CD8-positive, alpha-beta memory T cell (primary cell): ENCODE data around the gene DHRS7B. TPM values are rescaled to one million over a fixed set of nuclear protein-coding genes. Genes with fewer than 3 reads are reported as not detected.
"Not testable (repeated sequence)": the region's sequence is repeated elsewhere in the genome, so short reads cannot be mapped to it uniquely, and the experiment has no call there.

Experiments used
- CTCF ChIA-PET: fragments of 350-600 bp; sonication (Branson Sonifier 250); formaldehyde crosslinking; loops from one replicate; lab custom pipeline; 2021; ENCODE audit warnings: antibody characterized with exemption; lab: Charles Lee
- POLR2A ChIA-PET: fragments of 350-600 bp; sonication (Branson Sonifier 250); formaldehyde crosslinking; loops from one replicate; lab custom pipeline; 2021; ENCODE audit warnings: antibody characterized with exemption; lab: Charles Lee
- DNase-seq, 5 donors: peaks; one replicate each; pipeline versions ENCODE4 v3.0.0 to v3.0.0-alpha.2; 2020 to 2022; ENCODE audit warnings: mixed read lengths in 1 of 5
- H3K27ac ChIP-seq: one replicate; pipeline ENCODE4 v1.7.0; 2013; ENCODE audit warnings: low read depth, mild to moderate bottlenecking, low read length, moderate library complexity
- H3K27me3 ChIP-seq: 2 replicates; pipeline ENCODE4 v1.7.0; 2013; ENCODE audit warnings: low read length, mild to moderate bottlenecking; ENCODE audit not compliant: insufficient read depth, poor library complexity, severe bottlenecking
- H3K36me3 ChIP-seq: 2 replicates; pipeline ENCODE4 v1.7.0; 2013; ENCODE audit warnings: mild to moderate bottlenecking, low read length, moderate library complexity; ENCODE audit not compliant: insufficient read depth
- H3K4me1 ChIP-seq: 2 replicates; pipeline ENCODE4 v1.7.0; 2013; ENCODE audit warnings: mild to moderate bottlenecking, low read length, moderate library complexity; ENCODE audit not compliant: insufficient read depth
- H3K4me3 ChIP-seq: 2 replicates; pipeline ENCODE4 v1.7.0; 2013; ENCODE audit warnings: mild to moderate bottlenecking, low read length
- H3K9me3 ChIP-seq: 2 replicates; pipeline ENCODE4 v1.7.0; 2013; ENCODE audit warnings: mild to moderate bottlenecking, low read length
- H3K27ac Mint-ChIP-seq, 8 donors: one replicate each; pipeline ENCODE4 v1.8.0; 2020 to 2021; ENCODE audit warnings: mixed read lengths in 8 of 8, mild to moderate bottlenecking in 6 of 8, inconsistent platforms in 3 of 8, moderate library complexity in 3 of 8
- H3K27me3 Mint-ChIP-seq, 2 donors: one replicate each; pipeline ENCODE4 v1.8.0; 2020 to 2021; ENCODE audit warnings: mixed read lengths in 2 of 2, mild to moderate bottlenecking in 1 of 2, moderate library complexity in 1 of 2
- H3K36me3 Mint-ChIP-seq, 3 donors: one replicate each; pipeline ENCODE4 v1.8.0; 2020 to 2021; ENCODE audit warnings: mixed read lengths in 3 of 3, inconsistent platforms in 1 of 3, mild to moderate bottlenecking in 1 of 3
- H3K4me1 Mint-ChIP-seq, 3 donors: one replicate each; pipeline ENCODE4 v1.8.0; 2020 to 2021; ENCODE audit warnings: mixed read lengths in 3 of 3, inconsistent platforms in 1 of 3, mild to moderate bottlenecking in 1 of 3
- H3K4me3 Mint-ChIP-seq, 7 donors: one replicate each; pipeline ENCODE4 v1.8.0; 2020 to 2021; ENCODE audit warnings: mixed read lengths in 7 of 7, mild to moderate bottlenecking in 6 of 7, moderate library complexity in 4 of 7, inconsistent platforms in 2 of 7
- H3K9me3 Mint-ChIP-seq, 5 donors: one replicate each; pipeline ENCODE4 v1.8.0; 2020 to 2022; ENCODE audit warnings: mixed read lengths in 5 of 5, mild to moderate bottlenecking in 3 of 5, moderate library complexity in 2 of 5, inconsistent platforms in 1 of 5
- polyA plus RNA-seq: library from polyadenylated mRNA; unstranded; fragments of 300-500 nt; fragmentation: Illumina TruSeq; gene quantifications from one replicate; pipeline ENCODE4 v1.2.3, GENCODE V29; 2021
- total RNA-seq, 2 experiments: library from RNA; stranded (reverse); gene quantifications; one replicate each; pipeline ENCODE4 v1.2.3, GENCODE V29; 2021

Gene DHRS7B
- total and polyA plus RNA-seq, 3 experiments from 2014 or later = 9.0 to 27.5 (median 25.7) TPM

DNA sequence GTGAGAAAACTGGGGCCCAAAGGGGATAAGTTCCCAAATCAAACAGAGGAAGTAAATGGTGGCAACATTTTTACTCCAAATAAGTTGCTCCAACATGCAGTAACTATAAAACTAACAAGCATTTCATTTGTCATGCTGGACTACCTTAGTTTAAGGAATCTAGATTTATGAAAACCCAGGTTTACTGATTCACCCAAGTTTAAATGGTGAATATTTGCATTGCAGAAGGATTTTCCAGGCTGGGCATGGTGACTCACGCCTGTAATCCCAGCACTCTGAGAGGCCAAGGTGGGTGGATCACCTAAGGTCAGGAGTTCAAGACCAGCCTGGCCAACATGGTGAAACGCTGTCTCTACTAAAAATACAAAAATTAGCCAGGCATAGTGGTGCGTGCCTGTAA lies 17.5 kb downstream of the DHRS7B start:
- H3K27me3 ChIP-seq, H3K27ac Mint-ChIP-seq, H3K27me3 Mint-ChIP-seq, H3K9me3 Mint-ChIP-seq, H3K4me3 Mint-ChIP-seq, H3K27ac ChIP-seq, H3K4me1 ChIP-seq, DNase-seq, H3K36me3 ChIP-seq, CTCF ChIA-PET, POLR2A ChIA-PET, H3K4me3 ChIP-seq, H3K9me3 ChIP-seq, H3K4me1 Mint-ChIP-seq: not testable (repeated sequence)
- H3K36me3 Mint-ChIP-seq = peaks cover 18 to 25% (median 22%) of the 10 kb centered on the region in 3 donors

DNA sequence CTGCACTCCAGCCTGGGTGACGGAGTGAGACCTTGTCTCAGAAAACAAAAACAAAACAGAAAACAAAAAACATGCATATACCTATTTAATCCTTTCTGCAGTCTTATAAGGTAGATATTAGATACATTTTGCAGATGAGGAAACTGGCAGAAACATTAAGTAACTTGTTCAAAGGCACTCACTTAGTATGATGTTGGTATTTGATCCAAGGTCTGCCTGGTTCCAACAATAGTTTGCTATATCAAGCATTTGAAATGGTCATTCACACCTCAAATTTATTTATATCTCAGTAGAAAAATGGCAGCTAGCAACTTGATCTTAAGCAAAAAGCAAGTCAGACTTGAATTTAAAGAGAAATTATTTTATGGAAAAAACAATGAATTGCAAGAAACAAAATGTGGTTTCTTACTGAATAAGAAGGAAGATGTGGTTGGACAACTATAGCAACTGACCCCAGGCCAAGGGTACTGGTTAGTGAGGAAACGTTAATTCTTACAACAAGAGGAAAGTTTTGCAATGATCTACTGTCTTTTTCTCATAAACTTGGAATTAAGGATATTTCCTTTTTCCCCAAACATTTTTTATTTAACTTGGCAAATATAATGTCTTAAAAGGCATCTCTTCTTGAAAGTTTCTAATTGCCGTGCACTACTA lies 19.7 kb downstream of the DHRS7B start:
- CTCF ChIA-PET = interaction anchor here (1.3 kb wide), 1 partner anchor 27 kb away, joined by 3 read pairs; no protein-coding TSS in a partner anchor
- no peak overlapping the region for H3K27ac Mint-ChIP-seq

DNA sequence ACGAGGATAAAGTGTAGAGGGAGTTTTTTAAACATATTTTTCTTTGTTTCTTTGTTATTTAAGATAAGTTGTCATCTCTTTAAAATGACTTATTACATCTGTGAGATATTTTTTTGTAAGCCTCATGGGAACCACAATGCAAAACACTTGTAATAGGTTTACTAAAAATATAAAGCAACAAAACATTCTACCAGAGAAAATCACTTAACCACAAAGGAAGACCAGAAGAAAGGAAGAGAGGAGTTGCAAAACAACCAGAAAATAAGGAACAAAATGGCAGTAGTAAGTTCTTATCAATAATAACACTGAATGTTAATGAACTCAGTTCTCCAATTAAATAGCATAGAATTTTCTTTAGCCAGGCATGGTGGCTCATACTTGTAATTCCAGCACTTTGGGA lies 22.9 kb downstream of the DHRS7B start:
- ChIA-PET POLR2A (no interaction called here), CTCF (no interaction called here)
- no peaks in the 10 kb centered on the region for H3K27me3 Mint-ChIP-seq
- Histone ChIP-seq H3K36me3 (no peaks in the 10 kb centered on the region), H3K27me3 (no peaks in the 10 kb centered on the region), H3K9me3 (no peaks in the 10 kb centered on the region), H3K4me1 (no peaks in the 10 kb centered on the region), H3K4me3 (no peak overlapping the region), H3K27ac (no peak overlapping the region)
- peaks cover 10 to 53% (median 16%) of the 10 kb centered on the region in 3 donors for H3K36me3 Mint-ChIP-seq
- peaks cover 9 to 27% (median 19%) of the 10 kb centered on the region in 5 donors for H3K9me3 Mint-ChIP-seq
- no peak overlapping the region for H3K4me3 Mint-ChIP-seq
- no peak overlapping the region for H3K27ac Mint-ChIP-seq
- DNase-seq = no peak
- H3K4me1 Mint-ChIP-seq = peaks cover 0 to 5% (median 3%) of the 10 kb centered on the region in 3 donors

More for the DNA sequence above, 19.7 kb downstream of the DHRS7B start:
- Histone ChIP-seq H3K27ac (no peak overlapping the region), H3K4me1 (no peaks in the 10 kb centered on the region), H3K36me3 (peaks cover 6% of the 10 kb centered on the region), H3K27me3 (no peaks in the 10 kb centered on the region), H3K4me3 (no peak overlapping the region), H3K9me3 (no peaks in the 10 kb centered on the region)
- Mint-ChIP-seq H3K36me3 (peaks cover 18 to 32% (median 25%) of the 10 kb centered on the region in 3 donors), H3K27me3 (no peaks in the 10 kb centered on the region), H3K4me3 (no peak overlapping the region), H3K9me3 (peaks cover 5 to 10% (median 9%) of the 10 kb centered on the region in 5 donors), H3K4me1 (peaks cover 0 to 5% (median 3%) of the 10 kb centered on the region in 3 donors)
- DNase-seq = no peak
- POLR2A ChIA-PET = no interaction called here

DNA sequence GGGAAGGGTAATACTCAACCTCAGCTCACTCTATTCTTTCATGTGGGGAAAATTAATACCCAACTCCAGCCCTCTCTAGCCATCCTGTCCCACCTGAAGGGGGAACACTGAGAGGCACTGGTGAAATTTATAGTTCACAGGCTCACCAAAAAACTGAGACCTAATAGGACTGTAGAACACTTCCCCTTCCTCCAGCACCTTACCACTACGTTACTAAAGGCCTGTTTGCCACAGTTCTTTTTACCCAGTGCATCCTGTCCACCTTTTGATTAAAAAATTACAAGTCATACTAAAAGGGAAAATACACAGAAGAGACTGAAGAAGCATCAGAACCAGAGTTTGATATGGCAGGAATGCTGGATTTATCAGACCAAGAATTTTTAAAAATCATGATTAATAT lies 26.0 kb downstream of the DHRS7B start:
- H3K9me3 ChIP-seq = no peaks in the 10 kb centered on the region
- ChIA-PET POLR2A (no interaction called here), CTCF (no interaction called here)
- no peak overlapping the region for H3K27ac ChIP-seq
- no peaks in the 10 kb centered on the region for H3K27me3 Mint-ChIP-seq
- no peaks in the 10 kb centered on the region for H3K4me1 ChIP-seq
- no peaks in the 10 kb centered on the region for H3K27me3 ChIP-seq
- H3K9me3 Mint-ChIP-seq = peaks cover 16 to 40% (median 19%) of the 10 kb centered on the region in 5 donors
- H3K36me3 Mint-ChIP-seq = peaks cover 3 to 41% (median 3%) of the 10 kb centered on the region in 3 donors
- H3K36me3 ChIP-seq = no peaks in the 10 kb centered on the region
- no peak for DNase-seq
- H3K4me1 Mint-ChIP-seq = peaks cover 0 to 13% (median 3%) of the 10 kb centered on the region in 3 donors
- H3K4me3 Mint-ChIP-seq = no peak overlapping the region
- H3K27ac Mint-ChIP-seq = no peak overlapping the region
- H3K4me3 ChIP-seq = no peak overlapping the region

DNA sequence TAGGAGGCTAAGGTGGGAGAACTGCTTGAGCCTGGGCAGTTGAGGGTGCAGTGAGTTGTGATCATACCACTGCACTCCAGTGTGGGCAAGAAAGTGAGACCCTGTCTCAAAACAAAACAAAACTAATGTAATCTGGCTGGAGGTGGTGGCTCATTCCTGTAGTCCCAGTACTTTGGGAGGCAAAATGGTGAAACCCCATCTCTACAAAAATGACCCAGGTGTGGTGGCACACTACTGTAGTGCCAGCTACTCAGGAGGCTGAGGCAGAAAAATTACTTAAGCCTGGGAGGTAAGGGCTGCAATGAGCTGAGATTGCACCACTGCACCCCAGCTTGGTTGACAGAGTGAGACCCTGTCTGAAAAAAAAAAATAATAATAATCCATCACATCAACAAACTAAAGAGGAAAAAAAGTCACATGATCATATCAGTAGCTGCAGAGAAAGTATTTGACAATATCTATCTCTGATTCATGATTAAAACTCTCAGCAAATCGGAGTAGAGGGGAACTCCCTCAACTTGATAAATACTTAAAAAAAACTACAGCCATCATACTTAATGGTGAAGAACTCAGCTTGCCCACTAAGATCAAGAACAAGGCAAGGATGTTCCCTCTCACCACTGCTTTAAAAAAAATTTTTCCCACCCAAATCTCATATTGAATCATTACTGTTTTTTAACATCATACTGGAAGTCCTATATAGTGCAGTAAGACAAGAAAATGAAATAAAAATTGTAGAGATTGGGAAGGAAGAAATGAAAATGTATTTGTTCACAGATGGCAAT lies 31.0 kb downstream of the DHRS7B start:
- ChIA-PET POLR2A (no interaction called here), CTCF (no interaction called here)
- no peaks in the 10 kb centered on the region for H3K36me3 ChIP-seq

DNA sequence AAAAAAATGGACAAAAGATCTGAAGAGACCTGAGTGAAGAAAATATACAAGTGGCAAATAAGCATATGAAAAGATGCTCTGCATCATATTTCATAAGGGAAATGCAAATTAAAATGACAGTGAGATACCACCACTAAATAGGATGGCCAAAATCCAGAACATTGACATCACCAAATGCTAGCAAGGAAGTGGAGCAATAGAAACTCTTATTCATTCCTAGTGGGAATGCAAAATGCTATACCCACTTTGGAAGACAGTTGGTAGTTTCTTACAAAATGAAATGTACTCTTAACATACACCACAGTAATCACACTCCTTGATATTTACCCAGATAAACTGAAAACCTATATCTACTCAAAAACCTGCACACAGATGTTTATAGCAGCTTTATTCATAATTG lies 33.6 kb downstream of the DHRS7B start:
- peaks cover 0 to 5% (median 0%) of the 10 kb centered on the region in 5 donors for H3K9me3 Mint-ChIP-seq
- DNase-seq = no peak
- H3K36me3 Mint-ChIP-seq = peaks cover 0 to 3% (median 0%) of the 10 kb centered on the region in 3 donors
- POLR2A ChIA-PET = no interaction called here
- H3K36me3 ChIP-seq = no peaks in the 10 kb centered on the region
- H3K9me3 ChIP-seq = no peaks in the 10 kb centered on the region
- no peaks in the 10 kb centered on the region for H3K27me3 Mint-ChIP-seq
- no peak overlapping the region for H3K4me3 Mint-ChIP-seq
- no peaks in the 10 kb centered on the region for H3K4me1 ChIP-seq
- CTCF ChIA-PET = no interaction called here
- no peak overlapping the region for H3K4me3 ChIP-seq
- H3K27me3 ChIP-seq = no peaks in the 10 kb centered on the region
- peaks cover 0 to 14% (median 10%) of the 10 kb centered on the region in 3 donors for H3K4me1 Mint-ChIP-seq
- no peak overlapping the region for H3K27ac Mint-ChIP-seq
- no peak overlapping the region for H3K27ac ChIP-seq

More for the DNA sequence above, 31.0 kb downstream of the DHRS7B start:
- Mint-ChIP-seq H3K27me3 (no peaks in the 10 kb centered on the region), H3K36me3 (peaks cover 0 to 12% (median 0%) of the 10 kb centered on the region in 3 donors), H3K9me3 (peaks cover 8 to 28% (median 9%) of the 10 kb centered on the region in 5 donors), H3K4me1 (peaks cover 0 to 14% (median 8%) of the 10 kb centered on the region in 3 donors), H3K4me3 (no peak overlapping the region), H3K27ac (peak overlapping the region in 2 of 8 donors; percentile 9 to 18)
- H3K4me1 ChIP-seq = no peaks in the 10 kb centered on the region
- H3K4me3 ChIP-seq = no peak overlapping the region
- DNase-seq = no peak
- H3K27ac ChIP-seq = no peak overlapping the region
- H3K27me3 ChIP-seq = no peaks in the 10 kb centered on the region
- no peaks in the 10 kb centered on the region for H3K9me3 ChIP-seq

DNA sequence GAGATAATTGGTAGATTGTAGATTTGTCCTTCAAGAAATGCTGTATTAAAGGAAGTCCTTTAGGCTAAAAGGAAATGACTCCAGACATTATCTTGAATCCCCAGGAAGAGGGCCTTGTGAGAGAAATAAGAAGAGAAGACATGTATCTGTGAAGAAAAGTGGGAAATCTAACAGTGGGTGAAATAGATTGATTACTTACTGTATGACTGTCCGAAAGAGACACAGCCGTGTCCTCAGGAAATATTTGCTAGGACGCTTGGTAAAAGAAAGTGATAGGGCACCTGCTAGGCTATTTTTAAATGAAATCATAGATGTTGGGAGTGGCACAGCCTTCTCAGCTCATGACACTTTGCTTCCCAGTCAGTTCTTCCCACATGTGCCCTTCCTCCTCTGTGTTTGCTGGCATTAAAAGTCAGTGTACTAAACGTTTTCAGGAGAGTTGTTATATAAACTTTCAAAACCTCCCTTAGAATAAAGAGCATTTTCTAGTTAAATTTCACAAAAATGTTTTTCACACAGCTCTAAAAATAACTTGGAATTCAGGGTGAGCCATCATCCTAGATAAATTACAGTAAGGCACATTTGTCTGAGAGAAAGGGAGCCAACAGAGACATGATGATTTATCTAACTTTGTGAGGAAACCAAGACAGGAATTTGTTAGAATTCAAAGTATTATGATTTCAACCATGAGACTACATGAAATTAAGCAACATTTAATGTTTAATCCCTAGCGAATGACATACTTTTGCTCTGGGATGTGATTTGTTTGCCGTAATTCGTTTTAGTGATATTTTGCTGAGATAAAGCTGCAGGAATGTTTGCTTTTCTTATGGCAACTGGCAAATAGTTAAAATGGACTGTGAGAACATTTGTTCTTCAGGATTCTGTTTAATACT lies 35.0 kb downstream of the DHRS7B start:
- H3K27me3 ChIP-seq = no peaks in the 10 kb centered on the region
- no peaks in the 10 kb centered on the region for H3K9me3 Mint-ChIP-seq
- no peak for DNase-seq
- H3K4me1 Mint-ChIP-seq = peaks cover 0 to 15% (median 13%) of the 10 kb centered on the region in 3 donors
- H3K27me3 Mint-ChIP-seq = no peaks in the 10 kb centered on the region
- no peak overlapping the region for H3K4me3 Mint-ChIP-seq
- no peak overlapping the region for H3K27ac ChIP-seq
- H3K36me3 Mint-ChIP-seq = peaks cover 0 to 3% (median 0%) of the 10 kb centered on the region in 3 donors
- POLR2A ChIA-PET = no interaction called here
- H3K36me3 ChIP-seq = no peaks in the 10 kb centered on the region
- H3K4me1 ChIP-seq = no peaks in the 10 kb centered on the region
- peak overlapping the region in 2 of 8 donors; percentile 27 to 65 for H3K27ac Mint-ChIP-seq
- CTCF ChIA-PET = no interaction called here
- H3K4me3 ChIP-seq = no peak overlapping the region
- no peaks in the 10 kb centered on the region for H3K9me3 ChIP-seq
